Testis (tissue), 3 donors: ENCODE data around the gene FSIP1. TPM values are rescaled to one million over a fixed set of nuclear protein-coding genes. Genes with fewer than 3 reads are reported as not detected.

Experiments used
- DNase-seq: peaks from one replicate; pipeline ENCODE4 v3.0.0-alpha.2; 2019
- H3K27ac ChIP-seq, 2 donors: fragments of 200-600 bp; sonication (generic); one replicate each; pipeline ENCODE4 v1.5.1; 2019
- H3K27me3 ChIP-seq: fragments of 200-600 bp; sonication (generic); one replicate; pipeline ENCODE4 v1.5.1; 2019
- H3K36me3 ChIP-seq: fragments of 200-600 bp; sonication (generic); one replicate; pipeline ENCODE4 v1.5.1; 2017; ENCODE audit warnings: low read depth; ENCODE audit errors: missing control alignments
- H3K4me1 ChIP-seq: fragments of 200-600 bp; sonication (generic); one replicate; pipeline ENCODE4 v1.5.1; 2019
- H3K4me3 ChIP-seq, 2 donors: fragments of 200-600 bp; sonication (generic); one replicate each; pipeline ENCODE4 v1.5.1; 2017 to 2019
- H3K9me3 ChIP-seq: fragments of 200-600 bp; sonication (generic); one replicate; pipeline ENCODE4 v1.5.1; 2017
- POLR2A ChIP-seq: fragments of 450-650 bp; IDR thresholded peaks from one replicate; pipeline ENCODE4 v1.6.1; 2017; ENCODE audit warnings: antibody characterized with exemption, mild to moderate bottlenecking, moderate library complexity
- WGBS, 2 donors: methylation state at CpG; one replicate each; pipeline ENCODE4 v1.1.5; 2018; 5-methylcytosine and 5-hydroxymethylcytosine counted together
- intact Hi-C: fragments of 100-400 bp; cut with DNase I; formaldehyde crosslinking; loops from one replicate; pipeline ENCODE4 v1.15.1; 2023; ENCODE audit warnings: low total_unique reads
- polyA plus RNA-seq: library from polyadenylated mRNA; stranded (reverse); fragments of 350-450 nt; fragmentation: Illumina TruSeq; extraction: RNeasy Lipid Tissue Mini Kit (QIAGEN cat#74804); gene quantifications from one replicate; pipeline ENCODE4 v1.2.3, GENCODE V29; 2014; ENCODE audit warnings: low read depth, low replicate concordance; ENCODE audit not compliant: insufficient read depth
- total RNA-seq, 2 donors: library from RNA; depleted of rRNA; stranded (reverse); fragments of >200 nt; gene quantifications; one replicate each; pipeline ENCODE4 v1.2.3, GENCODE V29; 2016
- TF ChIP-seq, protein P1 (sequence below), 3 experiments: fragments of 450-650 bp in 2 of 3; fragments of 200-600 bp in 1 of 3; sonication (generic) in 1 of 3; IDR thresholded peaks; one replicate each; pipeline ENCODE4 v1.5.1; 2016 to 2019; ENCODE audit warnings: antibody characterized with exemption in 3 of 3, mild to moderate bottlenecking in 2 of 3, moderate library complexity in 1 of 3

The FSIP1 gene
- total and polyA plus RNA-seq, 3 donors from 2014 or later = 5.8 to 11.2 (median 8.2) TPM

DNA sequence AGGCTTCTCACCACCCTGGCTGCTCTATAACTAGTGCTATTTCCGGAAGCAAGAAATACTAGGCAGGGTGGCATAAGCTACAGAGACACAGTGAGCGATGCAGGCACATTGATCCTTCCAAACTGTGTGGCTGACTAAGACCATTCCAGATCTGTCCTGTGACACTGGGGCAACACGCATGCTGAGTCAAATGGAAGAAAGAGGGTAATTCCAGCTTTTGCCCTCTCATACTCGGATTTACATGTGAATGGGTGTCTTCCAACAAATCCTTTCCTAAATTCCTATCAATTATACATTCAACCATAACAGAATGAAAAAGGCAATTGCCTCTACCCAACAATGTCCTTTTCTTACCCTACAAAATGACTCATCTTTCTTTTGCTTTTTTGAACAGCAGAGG, 5.1 kb downstream of the FSIP1 start:
- Histone ChIP-seq H3K4me1 (no peaks in the 10 kb centered on the region), H3K27me3 (no peaks in the 10 kb centered on the region), H3K9me3 (no peaks in the 10 kb centered on the region), H3K27ac (no peak overlapping the region), H3K36me3 (no peaks in the 10 kb centered on the region), H3K4me3 (no peak overlapping the region)
- no peak for DNase-seq
- 92 to 97% methylated on average over 4 of the region's 4 CpGs for WGBS, 2 donors
- intact Hi-C loops = no loop called here
- no peak for TF ChIP-seq POLR2A

- WGBS, 2 donors = 70 to 84% methylated on average over 3 to 4 of the region's 4 CpGs
- Histone ChIP-seq H3K27me3 (no peaks in the 10 kb centered on the region), H3K9me3 (no peaks in the 10 kb centered on the region), H3K27ac (no peak overlapping the region), H3K4me3 (no peak overlapping the region), H3K36me3 (no peaks in the 10 kb centered on the region), H3K4me1 (no peaks in the 10 kb centered on the region)
- intact Hi-C loops = no loop called here
- no peak for DNase-seq
- TF ChIP-seq POLR2A = no peak
- TF ChIP-seq, protein P1, sequence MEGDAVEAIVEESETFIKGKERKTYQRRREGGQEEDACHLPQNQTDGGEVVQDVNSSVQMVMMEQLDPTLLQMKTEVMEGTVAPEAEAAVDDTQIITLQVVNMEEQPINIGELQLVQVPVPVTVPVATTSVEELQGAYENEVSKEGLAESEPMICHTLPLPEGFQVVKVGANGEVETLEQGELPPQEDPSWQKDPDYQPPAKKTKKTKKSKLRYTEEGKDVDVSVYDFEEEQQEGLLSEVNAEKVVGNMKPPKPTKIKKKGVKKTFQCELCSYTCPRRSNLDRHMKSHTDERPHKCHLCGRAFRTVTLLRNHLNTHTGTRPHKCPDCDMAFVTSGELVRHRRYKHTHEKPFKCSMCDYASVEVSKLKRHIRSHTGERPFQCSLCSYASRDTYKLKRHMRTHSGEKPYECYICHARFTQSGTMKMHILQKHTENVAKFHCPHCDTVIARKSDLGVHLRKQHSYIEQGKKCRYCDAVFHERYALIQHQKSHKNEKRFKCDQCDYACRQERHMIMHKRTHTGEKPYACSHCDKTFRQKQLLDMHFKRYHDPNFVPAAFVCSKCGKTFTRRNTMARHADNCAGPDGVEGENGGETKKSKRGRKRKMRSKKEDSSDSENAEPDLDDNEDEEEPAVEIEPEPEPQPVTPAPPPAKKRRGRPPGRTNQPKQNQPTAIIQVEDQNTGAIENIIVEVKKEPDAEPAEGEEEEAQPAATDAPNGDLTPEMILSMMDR (IDR thresholded peaks at IDR 0.05) = no peak
Measured at GRCh38 chr15:39776068-39776467, 6.6 kb downstream of the FSIP1 start.

GRCh38 chr15:39774688-39775267, 7.9 kb downstream of the FSIP1 start:
- no peaks in the 10 kb centered on the region for H3K36me3 ChIP-seq
- no peaks in the 10 kb centered on the region for H3K4me1 ChIP-seq
- H3K27me3 ChIP-seq = no peaks in the 10 kb centered on the region
- H3K27ac ChIP-seq = no peak overlapping the region
- DNase-seq = no peak
- 88 to 89% methylated on average over 3 of the region's 3 CpGs for WGBS, 2 donors
- intact Hi-C loops = no loop called here
- H3K4me3 ChIP-seq = no peak overlapping the region
- no peak for TF ChIP-seq POLR2A
- TF ChIP-seq, protein P1 (IDR thresholded peaks at IDR 0.05) = no peak
- H3K9me3 ChIP-seq = no peaks in the 10 kb centered on the region

DNA sequence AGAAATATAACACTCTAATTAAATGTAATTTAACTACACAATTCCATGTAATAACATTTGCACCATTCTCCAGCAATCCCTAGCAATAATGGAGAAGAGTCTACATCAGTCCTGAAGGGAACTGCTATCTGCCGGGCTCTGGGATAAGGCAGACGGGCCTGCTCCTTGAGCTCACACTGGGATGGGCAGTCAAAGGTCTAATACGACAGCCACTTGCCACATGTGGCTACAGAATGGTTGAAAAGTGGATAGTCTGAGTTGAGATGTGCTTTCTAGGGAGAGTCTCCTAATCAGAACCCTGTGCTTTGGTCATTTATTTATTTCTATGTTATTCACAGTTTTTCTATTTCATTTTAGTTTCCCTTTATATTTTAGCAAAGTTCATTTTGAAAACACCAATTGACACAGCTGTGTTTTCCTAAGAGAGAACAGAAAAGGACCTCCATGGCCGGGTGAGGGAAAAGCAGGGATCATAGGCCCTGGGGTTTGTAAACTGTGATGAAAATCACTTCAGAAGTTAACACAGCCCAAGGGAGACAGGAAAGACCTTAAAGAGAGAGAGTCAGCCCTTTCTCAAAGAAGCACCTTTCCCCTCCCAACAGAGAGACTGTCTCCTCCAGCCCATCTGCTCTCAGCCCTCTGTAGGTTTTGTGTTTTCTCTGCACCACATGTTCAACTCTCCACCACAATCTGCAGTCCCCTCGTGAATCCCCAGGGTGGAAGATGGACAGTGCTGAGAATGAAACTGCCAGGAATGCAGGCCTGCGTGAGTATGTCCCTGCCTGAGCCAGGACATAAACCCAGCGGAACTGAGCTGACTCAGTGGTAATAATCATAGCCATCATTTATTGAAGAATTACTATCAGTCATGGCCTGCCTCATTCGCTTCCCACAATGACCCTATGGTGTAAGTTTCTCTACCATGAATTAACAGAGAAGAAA, 11.6 kb downstream of the FSIP1 start:
- Histone ChIP-seq H3K4me1 (no peaks in the 10 kb centered on the region), H3K4me3 (no peak overlapping the region), H3K27ac (peak overlapping the region in 1 of 2 donors; percentile 6), H3K9me3 (no peaks in the 10 kb centered on the region), H3K36me3 (no peaks in the 10 kb centered on the region), H3K27me3 (no peaks in the 10 kb centered on the region)
- 64 to 66% methylated on average over 8 of the region's 8 CpGs for WGBS, 2 donors
- no peak for DNase-seq
- TF ChIP-seq, protein P1 (IDR thresholded peaks at IDR 0.05) = no peak
- TF ChIP-seq POLR2A = no peak
- intact Hi-C loops = no loop called here

DNA sequence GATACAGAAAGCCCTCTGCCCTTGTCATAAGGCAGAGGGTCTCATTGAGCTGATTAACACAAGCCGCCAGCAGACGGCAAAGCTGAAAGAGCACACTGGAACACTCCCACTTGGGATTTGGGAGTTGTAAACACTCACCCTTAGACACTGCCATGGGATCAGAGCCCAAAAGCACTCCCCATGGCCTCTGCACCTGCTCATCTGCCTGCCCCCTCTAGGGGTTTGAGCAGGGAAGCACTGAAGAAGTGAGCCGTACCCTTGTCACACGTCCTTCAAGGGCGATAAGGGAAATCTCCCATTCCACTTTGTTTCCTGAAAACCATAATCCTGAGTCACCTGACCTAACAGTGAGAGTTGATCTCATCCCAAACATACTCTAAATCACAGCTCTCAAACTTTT, 14.7 kb downstream of the FSIP1 start:
- TF ChIP-seq POLR2A = no peak
- TF ChIP-seq, protein P1 (IDR thresholded peaks at IDR 0.05) = no peak
- WGBS, 2 donors = 93 to 94% methylated on average over 5 of the region's 5 CpGs
- DNase-seq = no peak
- Histone ChIP-seq H3K36me3 (no peaks in the 10 kb centered on the region), H3K9me3 (no peaks in the 10 kb centered on the region), H3K4me3 (no peak overlapping the region), H3K27me3 (no peaks in the 10 kb centered on the region), H3K27ac (no peak overlapping the region), H3K4me1 (no peaks in the 10 kb centered on the region)
- intact Hi-C loops = loop anchor here (10.0 kb wide), 1 partner anchor 83 kb away; no protein-coding TSS in a partner anchor
